ENCODE data around the gene PLXNA3. TPM values are rescaled to one million over a fixed set of nuclear protein-coding genes. Genes with fewer than 3 reads are reported as not detected.

PLXNA3 gene
- total and polyA plus RNA-seq, 3 donors from 2014 or later = 24.7 to 63.5 (median 37.3) TPM

- intact Hi-C loops (cut with DNase I; ENCODE audit: low total_unique reads) = no loop called here
- Histone ChIP-seq H3K27me3 (no peaks in the 10 kb centered on the region), H3K4me1 (no peaks in the 10 kb centered on the region), H3K4me3 (no peak overlapping the region), H3K9me3 (no peaks in the 10 kb centered on the region), H3K27ac (no peak overlapping the region), H3K36me3 (ENCODE audit: low read depth, missing control alignments) (no peaks in the 10 kb centered on the region)
- WGBS, 2 donors = 88 to 100% methylated on average over 2 to 14 of the region's 18 CpGs
- no peak for DNase-seq
- no peak for TF ChIP-seq POLR2A (IDR thresholded peaks at IDR 0.05)
Observed at GRCh38 chrX:154469880-154470279, 11.8 kb downstream of the PLXNA3 start.

- WGBS, 2 donors = 88% methylated on average over 11 of the region's 14 CpGs; no CpG with 5 or more reads in 1 of the 2 donors
- no peaks in the 10 kb centered on the region for H3K4me1 ChIP-seq
- no peak for DNase-seq
- intact Hi-C loops (cut with DNase I; ENCODE audit: low total_unique reads) = no loop called here
- TF ChIP-seq POLR2A (IDR thresholded peaks at IDR 0.05) (no peak), CTCF (IDR thresholded peaks at IDR 0.05) (no peak)
- H3K27me3 ChIP-seq = no peaks in the 10 kb centered on the region
- no peaks in the 10 kb centered on the region for H3K9me3 ChIP-seq
- no peak overlapping the region for H3K4me3 ChIP-seq
- no peak overlapping the region for H3K27ac ChIP-seq
- no peaks in the 10 kb centered on the region for H3K36me3 ChIP-seq (ENCODE audit: low read depth, missing control alignments)
Observed at GRCh38 chrX:154470434-154470833, 12.4 kb downstream of the PLXNA3 start.

- H3K27ac ChIP-seq = no peak overlapping the region
- DNase-seq = no peak
- H3K27me3 ChIP-seq = no peaks in the 10 kb centered on the region
- H3K4me3 ChIP-seq = no peak overlapping the region
- no peaks in the 10 kb centered on the region for H3K36me3 ChIP-seq (ENCODE audit: low read depth, missing control alignments)
- no peaks in the 10 kb centered on the region for H3K9me3 ChIP-seq
- intact Hi-C loops (cut with DNase I; ENCODE audit: low total_unique reads) = no loop called here
- WGBS, 2 donors = 91 to 93% methylated on average over 2 to 16 of the region's 23 CpGs
- TF ChIP-seq POLR2A (IDR thresholded peaks at IDR 0.05) (no peak), CTCF (IDR thresholded peaks at IDR 0.05) (no peak)
- H3K4me1 ChIP-seq = no peaks in the 10 kb centered on the region
Observed at GRCh38 chrX:154470914-154471568, 13.0 kb downstream of the PLXNA3 start.

GRCh38 chrX:154471839-154472684, 14.0 kb downstream of the PLXNA3 start:
- no peaks in the 10 kb centered on the region for H3K4me1 ChIP-seq
- H3K4me3 ChIP-seq = no peak overlapping the region
- no peak for TF ChIP-seq CTCF (IDR thresholded peaks at IDR 0.05)
- no peak for TF ChIP-seq POLR2A (IDR thresholded peaks at IDR 0.05)
- no peak for DNase-seq
- no peaks in the 10 kb centered on the region for H3K27me3 ChIP-seq
- H3K27ac ChIP-seq = no peak overlapping the region
- no peaks in the 10 kb centered on the region for H3K9me3 ChIP-seq
- WGBS, 2 donors = 85 to 90% methylated on average over 13 to 22 of the region's 23 CpGs
- intact Hi-C loops (cut with DNase I; ENCODE audit: low total_unique reads) = no loop called here
- H3K36me3 ChIP-seq (ENCODE audit: low read depth, missing control alignments) = no peaks in the 10 kb centered on the region
